Upper lobe of left lung (tissue), 6 donors: Measurements from ENCODE around the gene HIBADH. TPM values are rescaled to one million over a fixed set of nuclear protein-coding genes. Genes with fewer than 3 reads are reported as not detected.

Experiments
- ATAC-seq, 2 donors: fragments of 200-7000 bp; cut with Tn5 transposase; one replicate each; pipeline ENCODE4 v1.9.1; 2022; ENCODE audit warnings: mild to moderate bottlenecking in 2 of 2, moderate library complexity in 2 of 2; ENCODE audit not compliant: low FRiP score in 2 of 2
- DNase-seq, 2 donors: peaks; one replicate each; pipeline ENCODE4 v3.0.0-alpha.2; 2019 to 2020
- H3K27ac ChIP-seq, 4 donors: fragments of 200-600 bp; sonication (generic); one replicate each; pipeline ENCODE4 v1.5.1; 2016 to 2019
- H3K27me3 ChIP-seq, 4 donors: fragments of 200-600 bp; sonication (generic); one replicate each; pipeline ENCODE4 v1.5.1; 2017 to 2019
- H3K36me3 ChIP-seq, 4 donors: fragments of 200-600 bp; sonication (generic); one replicate each; pipeline ENCODE4 v1.5.1; 2016 to 2019
- H3K4me1 ChIP-seq, 4 donors: fragments of 200-600 bp; sonication (generic); one replicate each; pipeline ENCODE4 v1.5.1; 2018 to 2019
- H3K4me3 ChIP-seq, 4 donors: fragments of 200-600 bp; sonication (generic); one replicate each; pipeline ENCODE4 v1.5.1; 2017 to 2019; ENCODE audit warnings: mild to moderate bottlenecking in 2 of 4, moderate library complexity in 1 of 4
- H3K9me3 ChIP-seq, 4 donors: fragments of 200-600 bp; sonication (generic); one replicate each; pipeline ENCODE4 v1.5.1; 2018 to 2019
- EP300 ChIP-seq, 4 donors: sonication (generic); formaldehyde crosslinking; IDR thresholded peaks; one replicate each; pipeline ENCODE4 v1.5.1; 2017; ENCODE audit warnings: antibody characterized with exemption in 4 of 4, control low read depth in 2 of 4
- POLR2A ChIP-seq, 4 donors: fragments of 450-650 bp; IDR thresholded peaks; one replicate each; pipeline ENCODE4 v1.5.1; 2016 to 2017; ENCODE audit warnings: antibody characterized with exemption in 4 of 4, mild to moderate bottlenecking in 2 of 4
- POLR2AphosphoS5 ChIP-seq, 2 donors: sonication (generic); formaldehyde crosslinking; IDR thresholded peaks; one replicate each; pipeline ENCODE4 v1.5.1; 2017; ENCODE audit warnings: antibody characterized with exemption in 2 of 2
- WGBS, 2 donors: methylation state at CpG; one replicate each; pipeline ENCODE4 v1.1.5; 2017 to 2018; 5-methylcytosine and 5-hydroxymethylcytosine counted together
- total RNA-seq, 6 donors: library from RNA; depleted of rRNA in 4 of 6; stranded (reverse); fragments of >200 nt in 4 of 6; gene quantifications; one replicate each; pipeline versions ENCODE4 v1.1.0 to v1.2.1, GENCODE V29; 2016 to 2021
- TF ChIP-seq, protein P1 (sequence below), 6 experiments: fragments of 450-650 bp in 4 of 6; fragments of 200-600 bp in 2 of 6; sonication (generic) in 2 of 6; IDR thresholded peaks; one replicate each; pipeline ENCODE4 v1.5.1; 2016 to 2019; ENCODE audit warnings: antibody characterized with exemption in 6 of 6
- donor health status: DM: no; HTN: no; CAD: no; lungs with moderate emphysema.
- donor health status: DM: no; HTN: yes; CAD: no; lungs with severe emphysema.

Gene HIBADH
- total RNA-seq, 6 donors from 2014 or later: 7.4 to 26.1 (median 21.8) TPM

DNA sequence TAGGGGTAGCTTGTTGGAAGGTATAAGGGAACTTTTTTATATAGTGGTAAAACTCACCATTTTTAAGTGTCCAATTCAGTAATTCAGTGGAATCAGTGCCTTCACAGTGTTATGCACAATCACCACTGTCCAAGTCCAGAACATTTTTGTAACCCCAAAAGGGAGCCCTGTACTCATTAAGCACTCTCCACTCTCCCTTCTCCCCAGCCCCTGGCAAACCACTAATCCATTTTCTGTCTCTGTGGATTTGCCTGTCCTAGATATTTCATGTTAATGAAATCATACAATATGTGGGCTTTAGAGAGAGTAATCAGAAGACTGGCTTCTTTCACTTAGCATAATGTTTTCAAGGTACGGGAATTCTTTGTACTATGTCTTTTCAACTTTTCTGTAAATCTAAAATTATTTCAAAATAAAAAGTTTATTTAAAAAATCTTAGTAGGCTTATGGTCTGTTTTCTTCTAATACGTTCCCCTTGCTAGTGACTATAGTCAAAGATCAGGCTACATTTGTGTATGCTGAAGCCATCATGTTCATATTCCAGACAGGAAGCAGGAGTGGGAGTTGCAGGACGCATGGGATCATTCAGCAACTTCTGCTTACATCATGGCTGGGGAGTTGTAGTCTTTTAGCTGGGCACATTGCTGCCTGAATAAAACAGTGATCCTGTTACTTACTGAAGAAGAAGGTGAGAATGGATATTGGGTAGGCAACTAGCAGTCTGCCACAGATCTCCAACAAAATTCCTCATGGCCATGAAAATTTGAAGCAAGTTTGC, 41.9 kb upstream of the HIBADH start:
- no peak for TF ChIP-seq EP300 (IDR thresholded peaks at IDR 0.05)
- TF ChIP-seq, protein P1, sequence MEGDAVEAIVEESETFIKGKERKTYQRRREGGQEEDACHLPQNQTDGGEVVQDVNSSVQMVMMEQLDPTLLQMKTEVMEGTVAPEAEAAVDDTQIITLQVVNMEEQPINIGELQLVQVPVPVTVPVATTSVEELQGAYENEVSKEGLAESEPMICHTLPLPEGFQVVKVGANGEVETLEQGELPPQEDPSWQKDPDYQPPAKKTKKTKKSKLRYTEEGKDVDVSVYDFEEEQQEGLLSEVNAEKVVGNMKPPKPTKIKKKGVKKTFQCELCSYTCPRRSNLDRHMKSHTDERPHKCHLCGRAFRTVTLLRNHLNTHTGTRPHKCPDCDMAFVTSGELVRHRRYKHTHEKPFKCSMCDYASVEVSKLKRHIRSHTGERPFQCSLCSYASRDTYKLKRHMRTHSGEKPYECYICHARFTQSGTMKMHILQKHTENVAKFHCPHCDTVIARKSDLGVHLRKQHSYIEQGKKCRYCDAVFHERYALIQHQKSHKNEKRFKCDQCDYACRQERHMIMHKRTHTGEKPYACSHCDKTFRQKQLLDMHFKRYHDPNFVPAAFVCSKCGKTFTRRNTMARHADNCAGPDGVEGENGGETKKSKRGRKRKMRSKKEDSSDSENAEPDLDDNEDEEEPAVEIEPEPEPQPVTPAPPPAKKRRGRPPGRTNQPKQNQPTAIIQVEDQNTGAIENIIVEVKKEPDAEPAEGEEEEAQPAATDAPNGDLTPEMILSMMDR (IDR thresholded peaks at IDR 0.05): no peak
- TF ChIP-seq POLR2AphosphoS5 (IDR thresholded peaks at IDR 0.05): no peak
- TF ChIP-seq POLR2A (IDR thresholded peaks at IDR 0.05): no peak
- Histone ChIP-seq H3K27ac (no peak overlapping the region), H3K36me3 (no peaks in the 10 kb centered on the region), H3K4me3 (no peak overlapping the region), H3K27me3 (no peaks in the 10 kb centered on the region), H3K9me3 (no peaks in the 10 kb centered on the region), H3K4me1 (no peaks in the 10 kb centered on the region)
- ATAC-seq (peak in 1 of 2 donors; percentile 80), DNase-seq (no peak)
- WGBS, 2 donors: 71 to 80% methylated on average over 3 of the region's 3 CpGs

DNA sequence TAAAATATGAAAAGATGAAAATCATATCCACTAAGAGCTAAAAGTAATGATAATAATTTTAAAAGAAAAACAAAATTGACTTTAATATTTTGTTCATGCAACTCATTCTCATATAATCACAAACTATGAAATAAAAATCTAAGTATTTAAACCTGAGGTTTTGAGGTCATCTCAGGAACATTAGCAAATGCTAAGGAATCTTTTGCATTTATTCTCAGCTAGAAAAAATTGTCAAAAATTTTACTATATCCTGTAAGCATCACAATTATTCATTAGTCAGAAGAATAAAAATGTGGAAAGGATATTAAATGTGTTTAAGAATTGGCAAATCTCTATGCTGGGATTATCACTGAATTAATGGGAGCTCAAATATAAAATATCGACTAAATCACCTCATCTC, 40.5 kb upstream of the HIBADH start:
- Histone ChIP-seq H3K4me3 (no peak overlapping the region), H3K9me3 (no peaks in the 10 kb centered on the region), H3K27me3 (no peaks in the 10 kb centered on the region), H3K27ac (no peak overlapping the region), H3K4me1 (no peaks in the 10 kb centered on the region), H3K36me3 (no peaks in the 10 kb centered on the region)
- ATAC-seq (no peak), DNase-seq (no peak)
- TF ChIP-seq, protein P1 (IDR thresholded peaks at IDR 0.05): no peak
- TF ChIP-seq POLR2AphosphoS5 (IDR thresholded peaks at IDR 0.05) (no peak), EP300 (IDR thresholded peaks at IDR 0.05) (no peak), POLR2A (IDR thresholded peaks at IDR 0.05) (no peak)
- 80 to 100% methylated on average over 1 of the region's 1 CpG for WGBS, 2 donors

DNA sequence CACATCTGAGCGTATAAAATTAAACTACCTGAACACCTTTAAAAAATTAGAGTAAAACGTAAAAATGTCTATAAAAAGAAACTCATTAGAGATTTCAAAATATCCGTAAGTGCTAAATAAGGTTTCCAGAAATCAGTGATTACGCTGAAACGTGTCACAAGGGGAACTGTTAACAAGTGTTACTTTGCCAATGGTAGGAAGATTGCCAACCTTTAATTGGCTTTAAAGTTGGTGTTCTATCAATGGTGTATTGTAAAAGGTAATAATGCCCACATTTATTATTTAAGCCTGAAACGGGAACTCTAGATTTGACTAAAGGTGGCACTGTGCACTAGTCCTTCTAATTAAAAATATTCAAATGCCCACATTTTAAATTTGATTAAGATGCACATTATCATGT, 37.8 kb upstream of the HIBADH start:
- ATAC-seq: no peak
- 76 to 78% methylated on average over 6 of the region's 6 CpGs for WGBS, 2 donors
- no peak for DNase-seq

DNA sequence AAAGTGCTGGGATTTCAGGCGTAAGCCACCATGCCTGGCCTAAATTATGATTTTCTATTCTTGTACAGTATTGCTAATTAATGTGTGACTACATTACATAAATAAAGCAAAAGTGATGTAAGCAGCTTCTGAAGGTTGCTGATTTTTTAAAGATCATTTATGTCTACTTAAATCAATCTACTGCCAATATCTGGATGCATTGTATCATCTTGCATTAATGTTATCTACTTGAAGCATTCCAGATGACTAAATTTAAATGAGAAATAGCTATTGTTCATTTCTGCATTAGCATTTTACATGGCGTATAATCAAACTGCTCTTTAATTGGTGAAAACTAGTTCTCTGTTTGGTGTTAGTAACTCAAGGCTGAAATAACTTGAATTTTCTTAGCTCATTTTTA, 37.1 kb upstream of the HIBADH start:
- TF ChIP-seq POLR2A (IDR thresholded peaks at IDR 0.05): no peak
- TF ChIP-seq POLR2AphosphoS5 (IDR thresholded peaks at IDR 0.05): no peak
- TF ChIP-seq, protein P1 (IDR thresholded peaks at IDR 0.05): no peak
- no peak for TF ChIP-seq EP300 (IDR thresholded peaks at IDR 0.05)
- WGBS, 2 donors: 92 to 95% methylated on average over 2 of the region's 2 CpGs

More for the DNA sequence above, 37.8 kb upstream of the HIBADH start:
- TF ChIP-seq EP300 (IDR thresholded peaks at IDR 0.05) (no peak), POLR2A (IDR thresholded peaks at IDR 0.05) (no peak), POLR2AphosphoS5 (IDR thresholded peaks at IDR 0.05) (no peak)
- TF ChIP-seq, protein P1 (IDR thresholded peaks at IDR 0.05): no peak
- H3K4me3 ChIP-seq: no peak overlapping the region
- no peaks in the 10 kb centered on the region for H3K36me3 ChIP-seq
- H3K9me3 ChIP-seq: no peaks in the 10 kb centered on the region
- H3K27ac ChIP-seq: no peak overlapping the region
- H3K27me3 ChIP-seq: no peaks in the 10 kb centered on the region
- H3K4me1 ChIP-seq: no peaks in the 10 kb centered on the region

More for the DNA sequence above, 37.1 kb upstream of the HIBADH start:
- DNase-seq (no peak), ATAC-seq (no peak)
- Histone ChIP-seq H3K4me3 (no peak overlapping the region), H3K4me1 (no peaks in the 10 kb centered on the region), H3K9me3 (no peaks in the 10 kb centered on the region), H3K27ac (no peak overlapping the region), H3K27me3 (no peaks in the 10 kb centered on the region), H3K36me3 (no peaks in the 10 kb centered on the region)
